Natural killer cell (primary cell): ENCODE results near the gene TMEM109. TPM values are rescaled to one million over a fixed set of nuclear protein-coding genes. Genes with fewer than 3 reads are reported as not detected.

Source experiments
- ATAC-seq, 3 donors: fragments of 150-1000 bp in 2 of 3; fragments of 200-7000 bp in 1 of 3; cut with Tn5 transposase; 1 replicate in 1 of 3; 2 replicates in 2 of 3; pipeline ENCODE4 v1.10.0; 2021; ENCODE audit warnings: mild to moderate bottlenecking in 2 of 3, moderate library complexity in 2 of 3
- DNase-seq, 2 donors: peaks; one replicate each; pipeline versions ENCODE4 v3.0.0 to v3.0.0-alpha.2; 2013 to 2021; ENCODE audit warnings: mixed read lengths in 1 of 2
- H3K27ac ChIP-seq: one replicate; pipeline ENCODE4 v1.5.1; 2013; ENCODE audit warnings: mild to moderate bottlenecking, low read length
- H3K27me3 ChIP-seq: one replicate; pipeline ENCODE4 v1.6.1; 2013; ENCODE audit warnings: low read length; ENCODE audit not compliant: control insufficient read depth, insufficient read depth
- H3K36me3 ChIP-seq: one replicate; pipeline ENCODE4 v1.6.1; 2013; ENCODE audit warnings: low read length; ENCODE audit not compliant: control insufficient read depth, insufficient read depth
- H3K4me1 ChIP-seq: one replicate; pipeline ENCODE4 v1.6.1; 2013; ENCODE audit warnings: low read length; ENCODE audit not compliant: control insufficient read depth, insufficient read depth
- H3K4me3 ChIP-seq: one replicate; pipeline ENCODE4 v1.5.1; 2013; ENCODE audit warnings: low read length
- H3K9me3 ChIP-seq: one replicate; pipeline ENCODE4 v1.6.1; 2013; ENCODE audit warnings: low read length; ENCODE audit not compliant: control insufficient read depth, insufficient read depth
- H3K27ac Mint-ChIP-seq, 2 donors: one replicate each; pipeline ENCODE4 v1.8.0; 2022; ENCODE audit warnings: mild to moderate bottlenecking in 2 of 2, mixed read lengths in 2 of 2, moderate library complexity in 1 of 2
- H3K27me3 Mint-ChIP-seq, 2 donors: one replicate each; pipeline ENCODE4 v1.8.0; 2022; ENCODE audit warnings: low read depth in 2 of 2, mixed read lengths in 2 of 2
- H3K36me3 Mint-ChIP-seq: one replicate; pipeline ENCODE4 v1.8.0; 2022; ENCODE audit warnings: mixed read lengths
- H3K4me1 Mint-ChIP-seq, 2 donors: one replicate each; pipeline ENCODE4 v1.8.0; 2022; ENCODE audit warnings: mixed read lengths in 2 of 2
- H3K4me3 Mint-ChIP-seq: one replicate; pipeline ENCODE4 v1.8.0; 2022; ENCODE audit warnings: mild to moderate bottlenecking, moderate library complexity, mixed read lengths
- H3K9me3 Mint-ChIP-seq, 2 donors: one replicate each; pipeline ENCODE4 v1.8.0; 2022; ENCODE audit warnings: mixed read lengths in 2 of 2
- CTCF ChIP-seq: fragments of 200-600 bp; IDR thresholded peaks from one replicate; pipeline ENCODE4 v1.8.0; 2022; ENCODE audit warnings: antibody characterized with exemption
- WGBS: methylation state at CpG from one replicate; pipeline ENCODE4 v1.1.7; 2013; ENCODE audit warnings: missing lambda C conversion rate; ENCODE audit not compliant: insufficient coverage; 5-methylcytosine and 5-hydroxymethylcytosine counted together
- intact Hi-C: fragments of 100-400 bp; cut with micrococcal nuclease; formaldehyde crosslinking; loops from one replicate; pipeline ENCODE4 v1.14.2; 2022
- total RNA-seq, 4 donors: library from RNA; stranded (reverse); fragments of 120-200 nt in 1 of 4; gene quantifications; one replicate each; pipeline versions ENCODE4 v1.2.3 to v1.2.4, GENCODE V29; 2013 to 2022

The TMEM109 gene
- total RNA-seq, 3 donors from 2014 or later (not counting 1 experiment from before 2014, with no cell fraction given), result 89.3 to 102 (median 96.8) TPM

DNA sequence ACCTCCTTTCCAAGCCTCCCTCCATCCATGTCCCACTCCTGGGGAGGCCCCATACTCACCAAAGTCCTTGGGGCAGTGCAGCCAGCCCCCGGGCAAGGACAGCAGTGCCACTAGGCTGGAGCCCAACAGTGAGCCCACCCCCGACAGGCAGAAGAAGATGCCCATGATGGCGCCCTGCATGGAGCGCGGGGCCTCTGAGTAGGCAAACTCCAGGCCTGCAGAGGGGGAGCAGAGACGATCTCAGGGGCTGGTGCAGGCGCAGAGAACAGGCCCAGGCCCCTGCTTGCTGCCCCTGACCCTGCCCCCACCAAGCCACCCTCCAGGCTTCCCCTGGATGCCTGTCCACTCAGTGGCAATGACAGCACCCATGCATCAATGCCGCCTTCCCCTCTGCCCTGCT, 23.9 kb downstream of the TMEM109 start:
- no peaks in the 10 kb centered on the region for H3K9me3 Mint-ChIP-seq
- no peak for TF ChIP-seq CTCF
- Histone ChIP-seq H3K4me3 (no peak overlapping the region), H3K36me3 (no peaks in the 10 kb centered on the region), H3K4me1 (no peaks in the 10 kb centered on the region), H3K9me3 (no peaks in the 10 kb centered on the region), H3K27me3 (no peaks in the 10 kb centered on the region), H3K27ac (no peak overlapping the region)
- 91% methylated on average over 8 of the region's 8 CpGs for WGBS
- H3K4me3 Mint-ChIP-seq, result no peak overlapping the region
- ATAC-seq (no peak), DNase-seq (no peak)
- intact Hi-C loops, result no loop called here
- no peaks in the 10 kb centered on the region for H3K4me1 Mint-ChIP-seq
- no peaks in the 10 kb centered on the region for H3K36me3 Mint-ChIP-seq
- H3K27me3 Mint-ChIP-seq, result peaks cover 0 to 4% of the 10 kb centered on the region in 2 donors
- H3K27ac Mint-ChIP-seq, result no peak overlapping the region

DNA sequence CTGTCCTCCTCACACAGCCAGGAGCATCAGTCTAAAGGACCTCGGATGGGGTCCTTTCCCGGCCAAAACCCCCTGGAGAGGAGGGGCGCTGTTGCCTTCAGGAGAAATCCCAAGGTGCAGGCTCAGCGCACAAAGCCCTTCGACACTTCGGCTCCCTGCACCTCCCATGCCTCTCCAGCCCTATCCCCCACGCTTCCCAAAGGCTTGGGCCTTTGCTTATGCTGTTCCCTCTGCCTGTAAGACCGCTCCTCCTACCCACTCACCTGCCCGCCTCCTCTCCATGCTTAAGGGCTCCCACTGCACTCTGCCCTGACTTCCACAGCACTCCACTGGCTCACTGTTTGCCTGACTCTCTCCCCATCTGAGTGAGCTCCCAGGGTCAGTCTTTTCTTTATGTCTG, 24.5 kb downstream of the TMEM109 start:
- H3K27me3 Mint-ChIP-seq, result peaks cover 0 to 4% of the 10 kb centered on the region in 2 donors
- H3K27ac ChIP-seq, result no peak overlapping the region
- intact Hi-C loops, result no loop called here
- H3K4me3 Mint-ChIP-seq, result no peak overlapping the region
- H3K4me1 ChIP-seq, result no peaks in the 10 kb centered on the region
- no peaks in the 10 kb centered on the region for H3K36me3 ChIP-seq
- no peaks in the 10 kb centered on the region for H3K36me3 Mint-ChIP-seq
- DNase-seq (no peak), ATAC-seq (no peak)
- no peak overlapping the region for H3K4me3 ChIP-seq
- no peak for TF ChIP-seq CTCF
- no peaks in the 10 kb centered on the region for H3K27me3 ChIP-seq
- no peak overlapping the region for H3K27ac Mint-ChIP-seq
- 91% methylated on average over 9 of the region's 9 CpGs for WGBS
- H3K9me3 Mint-ChIP-seq, result no peaks in the 10 kb centered on the region
- no peaks in the 10 kb centered on the region for H3K4me1 Mint-ChIP-seq
- no peaks in the 10 kb centered on the region for H3K9me3 ChIP-seq

DNA sequence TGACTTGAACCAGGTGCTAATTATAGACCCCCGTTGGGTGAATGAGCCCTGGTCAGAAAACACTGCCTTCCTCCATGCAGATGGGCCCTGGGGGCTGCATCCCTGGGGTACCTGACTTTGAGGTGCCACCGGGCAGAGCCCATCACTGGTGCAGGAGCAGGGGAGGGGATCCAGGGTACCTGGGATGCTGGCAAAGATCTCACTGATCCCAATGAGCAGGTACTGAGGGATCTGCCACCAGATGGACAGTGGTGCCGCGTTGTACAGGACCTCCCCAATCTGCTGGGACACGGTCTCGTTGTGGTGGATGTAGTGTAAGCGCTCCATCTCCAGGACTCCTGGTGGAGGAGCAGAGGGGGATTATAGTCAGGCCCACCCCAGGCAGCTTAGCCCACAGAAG, 25.3 kb downstream of the TMEM109 start:
- no peak for DNase-seq
- Mint-ChIP-seq H3K4me3 (no peak overlapping the region), H3K36me3 (no peaks in the 10 kb centered on the region), H3K27ac (no peak overlapping the region), H3K27me3 (no peaks in the 10 kb centered on the region), H3K4me1 (no peaks in the 10 kb centered on the region), H3K9me3 (no peaks in the 10 kb centered on the region)
- Histone ChIP-seq H3K36me3 (no peaks in the 10 kb centered on the region), H3K4me1 (no peaks in the 10 kb centered on the region), H3K27ac (no peak overlapping the region), H3K4me3 (no peak overlapping the region), H3K9me3 (no peaks in the 10 kb centered on the region), H3K27me3 (no peaks in the 10 kb centered on the region)
- whole genome bisulfite sequencing, result 93% methylated on average over 7 of the region's 7 CpGs
- intact Hi-C loops, result no loop called here
- ATAC-seq, result no peak
- TF ChIP-seq CTCF, result no peak

DNA sequence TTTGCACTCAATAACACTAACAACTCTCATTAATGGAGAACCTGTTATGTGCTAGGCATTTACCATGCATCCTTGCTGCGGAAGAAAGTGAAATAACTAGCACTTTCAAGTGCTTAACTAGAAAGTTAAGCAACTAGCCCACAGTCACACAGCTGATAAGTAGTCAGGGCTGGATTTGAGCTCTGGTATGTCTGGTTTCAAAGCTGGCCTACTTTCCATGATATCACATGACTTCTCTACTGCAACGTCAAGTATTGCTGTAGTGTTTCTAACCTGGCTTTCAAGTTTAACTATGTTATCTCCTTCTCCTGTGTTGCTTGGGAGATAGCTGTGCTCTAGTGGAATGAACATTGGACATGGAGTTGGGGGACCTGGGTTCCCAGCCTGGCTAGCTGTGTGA, 25.9 kb downstream of the TMEM109 start:
- ATAC-seq (no peak), DNase-seq (no peak)
- Mint-ChIP-seq H3K4me3 (no peak overlapping the region), H3K27me3 (no peaks in the 10 kb centered on the region), H3K36me3 (no peaks in the 10 kb centered on the region), H3K27ac (no peak overlapping the region), H3K4me1 (no peaks in the 10 kb centered on the region), H3K9me3 (no peaks in the 10 kb centered on the region)
- H3K4me3 ChIP-seq, result no peak overlapping the region
- H3K36me3 ChIP-seq, result no peaks in the 10 kb centered on the region
- no peaks in the 10 kb centered on the region for H3K4me1 ChIP-seq
- WGBS, result 82% methylated on average over 2 of the region's 2 CpGs
- H3K9me3 ChIP-seq, result no peaks in the 10 kb centered on the region
- H3K27ac ChIP-seq, result no peak overlapping the region
- H3K27me3 ChIP-seq, result no peaks in the 10 kb centered on the region
- intact Hi-C loops, result no loop called here
- TF ChIP-seq CTCF, result no peak
